Keratinocyte (primary cell): ENCODE measurements around the gene FOXA1. TPM values are rescaled to one million over a fixed set of nuclear protein-coding genes. Genes with fewer than 3 reads are reported as not detected.

Experiments used
- DNase-seq: peaks from one replicate; pipeline ENCODE4 v3.0.0-alpha.2; 2011; ENCODE audit warnings: low read depth, missing footprints, low spot score
- FAIRE-seq: peaks from 2 replicates; lab custom pipeline; 2011; peaks lifted over from hg19 to GRCh38; lab: Jason Lieb, UNC
- H2AFZ ChIP-seq: 2 replicates; pipeline ENCODE4 v1.6.0; 2012; ENCODE audit warnings: low read length, control low read depth, inconsistent platforms; ENCODE audit not compliant: control insufficient read depth
- H3K27ac ChIP-seq: 2 replicates; pipeline ENCODE4 v1.5.1; 2011; ENCODE audit warnings: low read length; ENCODE audit not compliant: control insufficient read depth, insufficient read depth
- H3K27me3 ChIP-seq: 3 replicates; pipeline ENCODE4 v1.6.0; 2011; ENCODE audit warnings: low read length; ENCODE audit not compliant: control insufficient read depth, insufficient read depth; ENCODE audit errors: extremely low read depth
- H3K36me3 ChIP-seq, 2 experiments: 2 replicates in 1 of 2; 3 replicates in 1 of 2; pipeline ENCODE4 v1.5.1; 2011; ENCODE audit warnings: low read length in 2 of 2, mild to moderate bottlenecking in 1 of 2; ENCODE audit not compliant: control insufficient read depth in 2 of 2, insufficient read depth in 2 of 2; ENCODE audit errors: extremely low read depth in 1 of 2
- H3K4me1 ChIP-seq: 3 replicates; pipeline ENCODE4 v1.5.1; 2011; ENCODE audit warnings: low read length; ENCODE audit not compliant: control insufficient read depth, insufficient read depth; ENCODE audit errors: extremely low read depth
- H3K4me2 ChIP-seq: 3 replicates; pipeline ENCODE4 v1.6.0; 2011; ENCODE audit warnings: low read depth, low read length; ENCODE audit not compliant: control insufficient read depth, insufficient read depth; ENCODE audit errors: extremely low read depth
- H3K4me3 ChIP-seq, 3 experiments: fragments of 200-600 bp in 1 of 3; sonication (generic) in 1 of 3; 2 replicates in 2 of 3; 3 replicates in 1 of 3; pipeline ENCODE4 v1.5.1; 2011 to 2016; ENCODE audit warnings: low read length in 3 of 3, mild to moderate bottlenecking in 3 of 3, control low read depth in 2 of 3, inconsistent platforms in 1 of 3, low read depth in 1 of 3, mixed read lengths in 1 of 3, mixed run types in 1 of 3, moderate library complexity in 1 of 3; ENCODE audit not compliant: control insufficient read depth in 2 of 3, insufficient read depth in 2 of 3; ENCODE audit errors: extremely low read depth in 1 of 3
- H3K79me2 ChIP-seq: 2 replicates; pipeline ENCODE4 v1.6.0; 2012; ENCODE audit warnings: low read length; ENCODE audit not compliant: control insufficient read depth, insufficient read depth
- H3K9ac ChIP-seq: 3 replicates; pipeline ENCODE4 v1.6.0; 2011; ENCODE audit warnings: low read length; ENCODE audit not compliant: control insufficient read depth, insufficient read depth; ENCODE audit errors: extremely low read depth
- H3K9me1 ChIP-seq: 3 replicates; pipeline ENCODE4 v1.6.0; 2011; ENCODE audit warnings: low read length; ENCODE audit not compliant: control insufficient read depth, insufficient read depth; ENCODE audit errors: extremely low read depth
- H3K9me3 ChIP-seq: 2 replicates; pipeline ENCODE4 v1.5.1; 2012; ENCODE audit warnings: low read depth, low read length; ENCODE audit not compliant: control insufficient read depth
- H4K20me1 ChIP-seq: 3 replicates; pipeline ENCODE4 v1.6.0; 2011; ENCODE audit warnings: low read length; ENCODE audit not compliant: control insufficient read depth, insufficient read depth; ENCODE audit errors: extremely low read depth
- EZH2 ChIP-seq: IDR thresholded peaks from one replicate; pipeline ENCODE4 v1.6.1; 2012; ENCODE audit warnings: inconsistent platforms, mild to moderate bottlenecking, low read length, moderate library complexity
- dilution Hi-C: fragments of 300-500 bp; cut with MboI; formaldehyde crosslinking; loops from one replicate; pipeline ENCODE4 v1.7.0; 2020; ENCODE audit warnings: low sequenced_read_pairs; ENCODE audit not compliant: extremely low pct_ligation_motif_present
- polyA plus RNA-seq, 5 experiments: library from polyadenylated mRNA; depleted of rRNA in 3 of 5; stranded (reverse) in 3 of 5; stranded (forward) in 1 of 5; unstranded in 1 of 5; fragments of >200 nt; gene quantifications; 1 replicate in 1 of 5; 2 replicates in 3 of 5; 3 replicates in 1 of 5; pipeline versions ENCODE4 v1.2.1 to v1.2.3, GENCODE V29; 2011 to 2012; ENCODE audit warnings: missing spikeins in 2 of 5, low read depth in 1 of 5, low replicate concordance in 1 of 5
- TF ChIP-seq, protein P1 (sequence below), 3 experiments: IDR thresholded peaks in 1 of 3; conservative IDR thresholded peaks in 1 of 3; optimal IDR thresholded peaks in 1 of 3; 2 replicates in 2 of 3; 3 replicates in 1 of 3; pipeline versions ENCODE3 to v1.5.1; 2011; ENCODE audit warnings: low read length in 3 of 3, mild to moderate bottlenecking in 3 of 3, moderate library complexity in 2 of 3, control low read depth in 1 of 3, inconsistent platforms in 1 of 3; ENCODE audit not compliant: insufficient read depth in 2 of 3; ENCODE audit errors: extremely low read depth in 1 of 3

The FOXA1 gene
- polyA plus RNA-seq, 1 donor (not counting 4 experiments of a cell fraction or from before 2014, with no cell fraction given), result 0.85 TPM

DNA sequence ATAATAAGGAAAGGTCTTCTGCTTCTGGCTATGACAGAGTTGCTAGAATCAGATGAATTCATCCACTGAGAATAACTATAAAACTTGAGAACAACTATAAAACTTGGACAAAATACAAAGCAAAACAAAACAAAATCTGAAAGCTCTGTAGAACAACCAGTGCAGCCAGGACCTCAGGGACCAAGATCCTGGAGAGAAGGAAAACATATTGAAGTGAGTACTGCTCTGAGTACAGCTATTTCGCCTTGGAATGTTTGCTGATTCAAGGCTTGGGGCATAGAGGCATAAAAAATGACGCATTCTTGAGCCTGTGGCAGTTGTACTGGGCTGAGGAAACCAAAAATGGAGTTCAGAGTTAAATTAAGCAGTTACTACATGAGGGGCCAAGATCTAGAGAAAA, 21.7 kb downstream of the FOXA1 start:
- FAIRE-seq (no peak), DNase-seq (no peak)
- no peak overlapping the region for H3K27ac ChIP-seq
- no peaks in the 10 kb centered on the region for H3K36me3 ChIP-seq
- no peak overlapping the region for H3K9ac ChIP-seq
- no peaks in the 10 kb centered on the region for H3K79me2 ChIP-seq
- H4K20me1 ChIP-seq, result no peaks in the 10 kb centered on the region
- no peaks in the 10 kb centered on the region for H3K27me3 ChIP-seq
- H2AFZ ChIP-seq, result no peak overlapping the region
- H3K4me2 ChIP-seq, result no peak overlapping the region
- TF ChIP-seq, protein P1, sequence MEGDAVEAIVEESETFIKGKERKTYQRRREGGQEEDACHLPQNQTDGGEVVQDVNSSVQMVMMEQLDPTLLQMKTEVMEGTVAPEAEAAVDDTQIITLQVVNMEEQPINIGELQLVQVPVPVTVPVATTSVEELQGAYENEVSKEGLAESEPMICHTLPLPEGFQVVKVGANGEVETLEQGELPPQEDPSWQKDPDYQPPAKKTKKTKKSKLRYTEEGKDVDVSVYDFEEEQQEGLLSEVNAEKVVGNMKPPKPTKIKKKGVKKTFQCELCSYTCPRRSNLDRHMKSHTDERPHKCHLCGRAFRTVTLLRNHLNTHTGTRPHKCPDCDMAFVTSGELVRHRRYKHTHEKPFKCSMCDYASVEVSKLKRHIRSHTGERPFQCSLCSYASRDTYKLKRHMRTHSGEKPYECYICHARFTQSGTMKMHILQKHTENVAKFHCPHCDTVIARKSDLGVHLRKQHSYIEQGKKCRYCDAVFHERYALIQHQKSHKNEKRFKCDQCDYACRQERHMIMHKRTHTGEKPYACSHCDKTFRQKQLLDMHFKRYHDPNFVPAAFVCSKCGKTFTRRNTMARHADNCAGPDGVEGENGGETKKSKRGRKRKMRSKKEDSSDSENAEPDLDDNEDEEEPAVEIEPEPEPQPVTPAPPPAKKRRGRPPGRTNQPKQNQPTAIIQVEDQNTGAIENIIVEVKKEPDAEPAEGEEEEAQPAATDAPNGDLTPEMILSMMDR (optimal IDR thresholded peaks at IDR 0.05 in 1 of 3, IDR thresholded peaks at IDR 0.05 in 1 of 3, conservative IDR thresholded peaks at IDR 0.05 in 1 of 3; ENCODE audit: extremely low read depth in 1 of 3, insufficient read depth in 2 of 3, low read length in 3 of 3), result no peak
- TF ChIP-seq EZH2, result no peak
- no peaks in the 10 kb centered on the region for H3K9me3 ChIP-seq
- no peaks in the 10 kb centered on the region for H3K9me1 ChIP-seq
- dilution Hi-C loops, result no loop called here
- H3K4me3 ChIP-seq, result no peak overlapping the region
- H3K4me1 ChIP-seq, result no peaks in the 10 kb centered on the region

DNA sequence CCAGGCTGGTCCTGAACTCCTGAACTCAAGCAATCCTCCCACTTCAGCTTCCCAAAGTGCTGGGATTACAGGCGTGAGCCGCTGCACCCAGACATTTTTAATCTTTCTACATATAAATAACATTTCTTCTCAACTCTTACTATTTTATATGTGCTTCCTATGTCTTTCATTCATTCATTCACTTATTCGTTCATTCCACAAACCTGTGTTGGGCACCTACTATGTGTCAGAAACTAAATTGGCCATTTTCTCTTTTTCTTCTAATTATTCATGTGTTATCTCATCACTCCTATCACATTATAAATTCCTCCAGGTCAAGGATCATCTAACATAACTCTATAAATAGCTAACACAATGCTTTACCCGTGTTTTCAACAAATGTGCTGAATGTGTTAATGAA, 23.7 kb downstream of the FOXA1 start:
- H3K79me2 ChIP-seq, result no peaks in the 10 kb centered on the region
- no peak overlapping the region for H3K4me2 ChIP-seq
- TF ChIP-seq EZH2, result no peak
- TF ChIP-seq, protein P1 (optimal IDR thresholded peaks at IDR 0.05 in 1 of 3, IDR thresholded peaks at IDR 0.05 in 1 of 3, conservative IDR thresholded peaks at IDR 0.05 in 1 of 3; ENCODE audit: extremely low read depth in 1 of 3, insufficient read depth in 2 of 3, low read length in 3 of 3), result no peak
- H3K4me1 ChIP-seq, result no peaks in the 10 kb centered on the region
- no peak overlapping the region for H3K4me3 ChIP-seq
- H3K27me3 ChIP-seq, result no peaks in the 10 kb centered on the region
- H3K36me3 ChIP-seq, result no peaks in the 10 kb centered on the region
- H3K9me1 ChIP-seq, result no peaks in the 10 kb centered on the region
- DNase-seq, result no peak
- no peak overlapping the region for H2AFZ ChIP-seq
- no peak for FAIRE-seq
- dilution Hi-C loops, result no loop called here
- H3K27ac ChIP-seq, result no peak overlapping the region
- H3K9ac ChIP-seq, result no peak overlapping the region
- no peaks in the 10 kb centered on the region for H4K20me1 ChIP-seq
- H3K9me3 ChIP-seq, result no peaks in the 10 kb centered on the region
